ENCODE data around the gene MAB21L1.

The MAB21L1 gene

DNA sequence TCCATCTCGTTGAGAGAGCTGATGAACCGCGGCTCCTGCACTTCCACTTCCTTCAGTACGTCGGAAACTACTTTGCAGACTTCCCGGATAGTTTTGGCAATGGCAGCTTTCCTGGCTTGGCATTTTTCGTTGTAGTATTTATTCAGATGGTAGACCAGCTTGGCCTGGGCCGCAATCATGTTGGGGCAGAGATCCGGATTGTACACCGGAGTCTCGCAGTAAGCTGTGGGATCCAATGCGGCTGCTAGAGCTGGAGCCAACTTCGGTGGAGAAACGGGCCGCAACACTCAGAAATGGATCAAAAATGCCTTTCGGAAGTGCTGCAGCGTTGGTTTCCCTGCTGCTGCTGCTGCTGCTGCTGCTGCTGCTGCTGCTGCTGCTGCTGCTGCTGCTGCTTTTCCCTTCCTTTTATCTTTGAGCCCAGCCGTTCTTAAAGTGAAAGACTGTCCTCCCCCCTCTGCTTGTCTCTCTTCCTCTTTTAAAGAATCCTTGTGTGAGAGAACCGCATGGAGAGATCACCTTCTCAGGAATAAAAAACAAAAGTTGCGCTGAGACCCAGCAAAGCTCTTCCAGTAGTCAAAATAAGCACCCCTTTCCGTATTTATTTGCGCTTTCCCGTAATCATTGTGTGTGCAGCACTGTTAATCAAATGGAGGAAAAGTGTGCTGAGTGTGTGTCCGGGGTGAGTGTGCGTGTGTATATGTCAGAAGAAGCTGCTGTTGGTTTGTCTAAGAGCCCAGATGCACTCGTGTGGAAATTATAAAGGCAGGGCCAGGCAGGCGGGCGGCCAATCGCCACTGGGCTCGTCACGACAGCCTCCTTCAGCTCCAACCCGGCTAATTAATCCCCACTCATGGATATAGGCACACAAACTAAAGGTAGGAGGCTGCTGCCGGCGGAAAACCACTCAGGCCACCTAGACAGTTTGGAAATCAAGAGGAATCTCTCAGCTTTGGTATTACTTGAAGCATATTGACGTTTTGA is at the start of gene MAB21L1:
Gene MAB21L1 (minus strand): TSS at position 730 of the 984 bp plus-strand sequence. CDS start 551 bp downstream, at position 179.
- no peak for DNase-seq (ENCODE audit: low read depth, low spot score)

DNA sequence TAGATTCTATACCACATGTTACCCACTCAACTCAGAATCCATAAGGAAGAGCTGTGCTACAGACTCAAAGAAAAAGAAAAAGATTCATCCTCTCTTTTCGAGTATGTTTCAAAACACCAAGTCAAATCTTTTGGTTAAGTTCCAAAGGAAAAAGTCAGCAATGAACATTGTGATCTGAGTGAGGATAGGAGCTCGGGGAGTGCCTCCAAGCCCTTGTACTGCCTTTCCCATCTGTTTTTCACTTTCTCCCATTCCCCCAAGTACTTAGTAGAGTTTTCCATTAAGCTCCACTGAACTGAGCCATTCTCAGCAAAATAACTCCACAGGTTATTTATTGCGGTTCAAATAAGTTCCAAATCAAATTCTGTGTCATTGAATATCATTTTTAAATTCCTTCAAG is 47.7 kb upstream of the MAB21L1 start:
- DNase-seq (ENCODE audit: low read depth, low spot score): no peak

DNA sequence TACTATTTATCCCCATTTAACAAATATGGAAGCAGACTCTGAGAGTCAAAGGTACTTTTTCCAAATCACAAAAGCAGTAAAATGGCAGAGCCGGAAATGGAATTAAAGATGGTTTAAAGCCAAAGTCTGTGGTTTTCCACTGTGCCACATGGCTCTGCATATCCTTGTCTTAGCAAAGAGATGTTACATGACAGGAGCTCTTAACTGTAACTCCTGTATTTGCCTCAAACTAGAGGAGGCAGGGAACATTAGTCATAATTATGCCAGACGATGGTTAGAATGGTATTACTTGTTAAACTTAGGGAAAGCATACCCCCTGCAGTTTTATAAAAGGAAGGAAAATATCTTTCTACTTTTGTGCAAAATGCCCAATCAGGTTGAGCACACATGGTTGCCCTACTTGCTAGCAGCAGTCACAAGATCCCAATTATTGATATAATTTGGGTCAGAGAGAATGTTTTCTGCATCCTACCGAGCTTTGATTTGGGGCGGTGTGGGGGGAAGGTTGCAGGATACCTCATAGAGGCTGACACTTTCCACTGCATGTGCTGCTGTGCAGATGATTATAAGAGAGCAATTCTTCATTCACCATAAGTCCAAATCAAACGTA is 42.0 kb upstream of the MAB21L1 start:
- DNase-seq (ENCODE audit: low read depth, low spot score): no peak

DNA sequence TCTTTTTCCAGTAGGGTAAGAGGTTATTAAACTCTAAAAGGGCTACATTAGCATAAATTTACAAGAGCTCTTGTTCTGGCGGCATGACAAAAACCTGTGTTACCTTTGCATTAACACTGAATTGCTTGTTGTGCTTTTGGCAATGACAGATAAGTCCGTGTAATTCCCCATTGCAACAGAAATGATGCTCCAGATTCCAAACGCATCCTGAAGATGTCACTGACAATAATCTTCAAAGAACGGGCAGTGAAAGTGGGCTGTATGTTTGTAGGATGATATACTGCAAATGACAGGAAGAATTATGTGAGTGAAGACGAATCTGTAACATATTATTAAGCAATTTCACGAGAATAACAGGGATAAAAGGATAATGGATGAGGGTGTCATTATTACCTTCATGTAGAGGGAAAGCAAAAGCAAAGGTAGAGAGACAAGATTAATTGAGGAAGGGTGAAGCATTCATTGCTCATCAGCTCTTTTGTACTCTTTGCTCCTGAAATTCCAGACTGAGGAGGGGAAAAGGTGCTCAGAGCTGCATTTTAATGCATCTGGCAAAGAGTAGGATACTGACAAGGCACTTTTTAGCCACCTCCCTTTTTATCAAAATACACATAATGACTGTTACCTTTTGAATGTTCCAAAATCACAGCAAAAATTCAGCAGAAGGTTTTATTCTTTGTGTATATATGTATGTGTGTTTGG is 38.5 kb upstream of the MAB21L1 start:
- DNase-seq (ENCODE audit: low read depth, low spot score): no peak

DNA sequence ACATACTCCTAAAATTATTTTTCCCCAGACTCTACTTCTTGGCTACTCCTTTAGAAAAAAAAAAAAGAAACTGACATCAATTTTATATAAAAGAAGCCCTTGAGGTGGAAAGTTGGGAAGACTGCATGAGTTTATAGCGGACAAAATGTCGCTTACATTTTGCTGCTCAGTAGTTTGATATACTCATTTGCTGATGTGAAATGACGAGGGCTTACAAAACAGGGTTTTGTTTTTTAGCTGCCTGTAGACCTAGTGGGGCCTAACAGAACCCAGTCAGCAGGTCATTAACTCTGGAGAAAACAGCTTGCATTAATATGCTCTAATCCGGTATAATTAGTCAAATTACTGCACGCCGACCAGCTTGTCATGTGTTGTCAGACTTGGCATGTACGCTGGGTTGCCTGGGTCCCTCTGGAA is 37.6 kb upstream of the MAB21L1 start:
- no peak for DNase-seq (ENCODE audit: low read depth, low spot score)

DNA sequence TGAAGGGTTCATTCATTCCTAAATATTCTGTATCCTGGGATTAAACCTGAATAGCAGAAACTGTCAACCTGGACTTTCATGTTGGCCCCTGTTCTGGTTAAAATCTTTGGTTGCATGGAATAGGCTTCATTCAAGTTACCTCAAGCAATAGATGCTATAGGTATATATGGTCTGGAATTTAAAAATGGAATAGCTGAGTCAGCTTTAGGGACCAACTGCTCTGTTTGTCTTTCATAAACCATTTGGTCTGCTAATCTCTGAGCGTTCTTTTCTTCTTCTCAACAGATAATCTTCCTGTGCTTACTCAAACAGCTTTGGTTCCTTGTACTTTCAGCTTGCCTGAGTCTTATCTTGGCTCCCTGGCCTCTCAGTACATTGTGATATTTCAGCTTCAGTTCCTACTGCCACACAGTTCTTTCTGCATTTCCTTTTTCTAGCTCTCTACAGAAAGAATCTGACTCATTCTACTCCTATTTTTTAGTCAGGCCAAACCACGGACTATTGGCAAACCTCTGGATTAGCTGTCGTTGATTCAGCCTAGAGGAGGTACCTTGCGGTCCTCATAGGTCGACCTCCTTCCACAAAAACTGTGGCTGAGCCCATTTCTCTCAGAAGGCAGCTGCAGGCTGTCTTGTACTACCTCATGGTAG is 35.9 kb upstream of the MAB21L1 start:
- no peak for DNase-seq (ENCODE audit: low read depth, low spot score)

DNA sequence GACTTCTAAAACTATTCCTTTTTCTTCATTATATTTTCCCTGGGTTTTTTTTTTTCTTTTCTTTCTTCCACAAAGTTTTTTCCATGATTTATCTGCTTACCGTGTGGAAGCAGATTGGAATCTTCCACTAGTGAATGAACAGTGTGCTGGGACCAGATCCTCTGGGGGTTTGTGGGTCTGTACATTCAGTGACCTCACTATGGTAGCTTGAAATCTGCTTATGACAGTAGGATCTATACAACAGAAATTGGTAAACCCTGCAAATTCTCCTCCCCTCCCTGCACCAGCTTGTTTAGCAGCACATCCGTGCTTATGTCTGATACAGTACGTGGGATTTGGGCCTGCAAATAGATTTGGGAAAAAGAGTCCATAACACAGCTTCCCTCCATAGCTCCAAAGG is 26.0 kb upstream of the MAB21L1 start:
- DNase-seq (ENCODE audit: low read depth, low spot score): no peak

DNA sequence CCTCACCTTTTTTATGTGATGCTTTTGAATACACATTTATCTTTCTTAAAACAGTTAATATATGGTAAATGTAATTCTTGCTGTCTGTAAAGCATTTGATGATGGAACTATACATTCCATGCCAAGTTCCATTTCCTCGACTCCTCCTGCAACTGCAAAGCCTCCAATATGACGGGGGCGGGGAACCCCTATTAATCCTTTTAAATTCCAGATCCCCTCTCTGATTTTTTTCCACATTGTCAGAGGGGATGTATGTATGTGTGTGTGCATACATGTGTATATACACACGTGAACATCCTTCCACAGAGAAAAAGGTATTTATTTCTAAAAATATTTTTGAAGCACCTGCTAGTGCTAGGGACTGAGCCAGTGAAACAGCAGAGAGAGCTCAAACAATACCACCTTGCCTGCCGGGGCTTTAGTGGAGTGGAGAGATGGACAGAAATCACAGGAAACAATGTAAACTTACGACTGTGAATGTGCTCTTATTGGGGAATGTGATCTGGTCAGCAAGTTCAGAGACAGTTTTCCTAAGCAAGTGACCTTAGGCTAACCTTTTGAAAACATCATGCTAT is 25.3 kb upstream of the MAB21L1 start:
- no peak for DNase-seq (ENCODE audit: low read depth, low spot score)

DNA sequence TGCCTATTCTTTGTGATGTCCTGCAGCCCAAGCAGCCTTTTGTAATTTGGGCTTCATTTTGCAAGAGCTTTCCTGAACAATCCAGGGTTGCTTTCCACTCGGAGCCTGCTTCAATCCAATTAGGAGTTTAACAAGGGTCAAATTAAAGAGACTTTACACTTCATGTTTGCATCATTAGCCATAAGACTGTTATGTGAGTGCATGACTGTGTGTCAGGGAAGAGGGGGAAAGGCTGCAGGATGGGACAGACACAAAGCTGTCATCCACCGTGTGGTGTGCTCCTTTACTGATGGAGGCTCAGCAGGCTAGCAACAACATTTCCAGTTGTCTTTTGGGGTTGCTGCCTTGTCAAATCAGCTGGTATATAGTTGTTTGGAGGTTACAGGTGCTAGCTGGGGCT is 23.7 kb upstream of the MAB21L1 start:
- no peak for DNase-seq (ENCODE audit: low read depth, low spot score)

DNA sequence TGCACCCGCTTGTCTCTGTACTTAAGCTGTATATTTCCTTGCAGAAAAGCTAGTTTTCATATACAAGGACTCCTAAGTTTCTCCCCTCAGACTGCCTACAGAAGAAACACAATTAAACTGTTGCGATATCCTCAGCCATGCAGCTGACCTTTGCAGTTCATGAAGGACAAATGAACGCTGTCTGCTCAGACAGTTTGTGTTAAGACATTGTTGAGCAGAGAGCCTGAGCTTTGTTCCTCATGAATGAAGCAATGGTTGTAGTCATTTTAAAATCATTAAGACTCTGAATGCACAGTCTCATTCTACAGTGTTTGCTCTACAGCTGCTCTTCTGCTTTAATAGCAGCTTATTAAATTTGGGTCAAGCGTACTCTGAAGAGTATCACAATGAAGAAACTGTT is 23.2 kb upstream of the MAB21L1 start:
- no peak for DNase-seq (ENCODE audit: low read depth, low spot score)

DNA sequence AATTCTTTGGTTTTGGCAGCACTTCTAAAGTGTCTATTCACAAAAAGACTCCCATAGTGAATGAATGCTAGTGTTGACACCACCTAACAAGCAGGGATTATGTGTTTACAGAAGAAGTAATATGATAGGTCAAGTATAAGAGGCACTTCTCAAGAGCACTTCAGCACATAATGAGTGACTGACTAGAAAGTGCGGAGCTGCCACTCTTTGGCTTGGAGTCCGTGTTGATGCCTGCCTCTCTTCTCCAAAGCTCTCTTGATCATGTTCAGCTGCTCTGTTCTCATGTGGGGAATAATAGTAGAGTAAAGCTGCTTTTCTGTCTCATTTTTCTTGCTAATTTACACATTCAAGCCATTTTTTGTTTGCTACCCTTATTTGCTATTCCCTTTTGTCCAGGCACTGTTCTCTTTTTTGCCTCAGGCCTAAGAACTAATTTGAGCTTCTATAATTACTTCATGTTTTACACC is 22.7 kb upstream of the MAB21L1 start:
- DNase-seq (ENCODE audit: low read depth, low spot score): no peak

DNA sequence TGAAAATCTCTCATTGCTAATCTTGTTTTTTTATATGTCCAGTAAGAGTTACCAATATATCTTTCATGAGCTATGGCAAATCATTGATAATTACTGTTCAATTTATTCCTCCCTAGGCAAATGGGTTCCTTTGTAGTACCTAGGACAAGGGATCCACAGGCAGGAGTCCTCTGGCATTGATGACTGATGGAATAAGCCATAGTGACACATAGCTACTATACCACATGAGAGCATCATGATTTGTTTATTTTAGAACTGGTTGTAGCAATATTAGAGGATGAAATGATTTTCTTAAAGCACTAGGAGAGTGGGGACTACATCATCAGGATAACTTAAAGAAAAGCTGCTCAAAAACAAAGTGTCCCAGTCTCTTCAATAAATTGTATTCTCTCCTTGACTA is 21.7 kb upstream of the MAB21L1 start:
- DNase-seq (ENCODE audit: low read depth, low spot score): no peak

DNA sequence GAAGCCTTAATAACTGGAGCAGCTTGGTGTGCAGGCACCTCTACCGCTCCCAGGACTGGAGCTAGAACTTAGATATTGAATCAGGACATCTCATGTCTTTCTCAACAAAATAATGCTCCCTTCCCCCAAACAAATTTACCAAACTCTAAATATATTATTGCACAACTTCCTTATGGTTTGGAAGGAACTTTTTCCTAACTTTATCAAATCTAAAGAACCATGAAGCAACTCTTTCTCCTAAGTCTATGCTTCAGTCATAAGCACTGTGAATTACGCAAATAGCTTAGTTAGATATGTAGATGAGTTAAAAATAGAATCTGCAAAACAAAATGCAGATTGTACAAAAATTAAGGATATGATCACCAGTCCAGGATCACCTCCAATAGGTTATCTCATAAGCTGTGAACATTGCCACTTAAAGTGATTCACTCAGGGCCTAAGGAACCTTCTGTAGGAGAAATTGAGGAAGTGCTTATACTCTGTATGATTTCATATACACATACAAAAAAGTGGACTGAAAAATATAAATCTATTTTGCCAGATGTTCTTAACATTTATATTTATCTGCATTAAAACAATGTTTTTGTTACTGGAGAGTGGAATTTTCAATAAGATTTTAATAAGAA is 20.4 kb upstream of the MAB21L1 start:
- DNase-seq (ENCODE audit: low read depth, low spot score): no peak

DNA sequence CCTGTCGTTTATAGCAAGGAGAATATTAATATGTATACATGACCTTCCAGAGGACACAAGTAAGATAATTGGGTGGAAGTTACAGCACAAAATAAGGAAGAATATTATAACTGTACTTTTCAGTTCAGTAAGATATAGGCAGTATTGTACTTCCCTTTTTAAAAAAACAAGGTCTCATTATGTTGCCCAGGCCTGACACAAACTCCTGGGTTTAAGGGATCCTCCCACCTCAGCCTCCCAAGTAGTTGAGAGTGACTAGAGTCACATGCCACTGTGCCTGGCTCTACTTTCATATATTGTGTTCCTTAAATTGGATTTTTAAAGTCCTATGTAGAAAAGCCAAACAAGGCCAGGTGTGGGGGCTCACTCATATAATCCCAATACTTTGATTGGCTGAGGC is 19.5 kb upstream of the MAB21L1 start:
- no peak for DNase-seq (ENCODE audit: low read depth, low spot score)

DNA sequence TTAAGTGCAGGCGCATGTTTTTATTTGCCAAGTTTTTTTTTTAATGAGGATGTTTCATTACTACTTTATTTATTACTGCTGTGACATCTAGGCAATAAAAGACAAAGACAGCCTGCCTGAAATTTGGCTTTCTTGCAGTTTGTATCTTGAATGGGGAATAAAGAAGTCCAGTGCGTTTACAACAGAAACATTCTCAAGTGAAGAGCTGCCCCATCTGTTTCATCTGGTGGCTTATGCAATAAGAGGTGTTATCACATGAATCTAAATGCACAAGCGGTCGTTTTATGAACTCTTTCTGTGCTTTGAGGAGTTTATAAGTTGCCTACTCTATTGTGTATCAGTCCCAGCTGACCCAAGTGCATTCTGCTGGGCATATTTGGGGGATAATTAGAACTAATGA is 12.6 kb upstream of the MAB21L1 start:
- no peak for DNase-seq (ENCODE audit: low read depth, low spot score)

DNA sequence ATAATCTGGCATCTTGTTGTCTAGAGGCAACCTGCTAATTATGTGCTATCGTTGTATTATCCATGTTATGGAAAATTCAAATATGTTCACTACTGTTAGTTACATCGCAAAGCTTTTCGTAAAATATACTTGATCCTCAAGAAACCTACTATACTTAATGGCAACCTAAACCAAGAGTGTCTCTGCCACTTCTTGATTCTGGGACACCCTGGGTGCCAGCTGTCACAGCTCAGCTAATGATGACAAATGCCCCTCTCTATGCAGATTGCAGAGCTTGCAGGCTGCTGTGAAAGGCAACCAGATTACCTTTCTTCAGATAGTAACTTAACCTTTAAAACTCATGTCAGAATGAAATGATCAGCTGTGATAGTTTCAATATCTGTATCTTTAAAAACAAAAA is 8.9 kb upstream of the MAB21L1 start:
- DNase-seq (ENCODE audit: low read depth, low spot score): no peak

DNA sequence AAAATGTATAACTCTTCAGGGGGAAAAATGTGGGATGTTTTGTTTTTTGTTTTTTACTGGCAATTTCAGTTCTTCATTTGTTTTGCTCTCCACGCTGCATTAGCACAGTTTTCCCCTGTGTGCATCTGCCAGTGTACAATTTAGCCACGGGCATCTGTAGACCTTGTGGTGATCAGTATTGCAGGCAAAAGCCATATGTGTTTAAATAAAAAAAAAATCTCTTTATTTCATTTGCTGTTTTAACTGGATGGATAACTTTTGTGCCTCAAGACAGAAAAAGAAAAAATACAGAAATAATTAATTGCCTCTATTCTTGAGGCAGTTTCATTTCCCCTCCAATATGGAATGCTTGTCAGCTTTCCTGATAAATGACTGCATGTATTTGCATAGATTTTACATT is 7.9 kb upstream of the MAB21L1 start:
- DNase-seq (ENCODE audit: low read depth, low spot score): no peak

DNA sequence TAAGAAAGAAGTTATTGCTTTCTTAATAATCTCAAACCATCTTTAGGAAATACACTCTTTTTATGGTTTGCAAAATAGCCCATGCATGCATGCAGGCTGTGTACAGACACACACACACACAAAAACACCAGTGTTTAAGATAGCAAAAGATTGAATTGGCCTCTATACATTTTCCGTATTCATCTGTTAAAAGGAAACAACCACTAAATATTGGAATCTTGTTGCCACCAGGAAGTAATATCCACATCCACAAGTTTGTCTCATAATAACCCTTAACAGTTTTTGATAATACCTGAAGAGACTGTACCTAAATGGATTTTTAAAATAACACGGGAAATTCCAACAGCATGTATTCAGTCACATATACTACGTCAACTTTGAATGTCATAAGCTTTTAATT is 7.3 kb upstream of the MAB21L1 start:
- no peak for DNase-seq (ENCODE audit: low read depth, low spot score)

DNA sequence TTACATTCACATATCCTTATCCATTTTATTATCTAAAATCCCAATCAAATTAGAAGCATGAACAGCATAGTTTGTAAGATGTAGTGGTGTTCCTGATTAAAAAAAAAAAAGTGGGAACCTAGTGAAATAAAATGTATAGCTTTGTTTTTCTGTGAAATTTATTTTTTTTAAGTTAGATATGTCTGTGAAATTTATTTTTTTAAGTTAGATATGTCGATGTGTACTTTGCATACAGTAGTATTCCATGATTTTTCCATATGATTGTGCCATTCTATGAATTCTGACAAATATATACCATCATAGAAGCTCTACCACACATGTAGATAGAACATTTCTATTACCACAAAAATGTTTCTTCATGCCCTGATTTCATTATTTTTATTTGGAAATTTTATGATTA is 6.0 kb upstream of the MAB21L1 start:
- DNase-seq (ENCODE audit: low read depth, low spot score): no peak

DNA sequence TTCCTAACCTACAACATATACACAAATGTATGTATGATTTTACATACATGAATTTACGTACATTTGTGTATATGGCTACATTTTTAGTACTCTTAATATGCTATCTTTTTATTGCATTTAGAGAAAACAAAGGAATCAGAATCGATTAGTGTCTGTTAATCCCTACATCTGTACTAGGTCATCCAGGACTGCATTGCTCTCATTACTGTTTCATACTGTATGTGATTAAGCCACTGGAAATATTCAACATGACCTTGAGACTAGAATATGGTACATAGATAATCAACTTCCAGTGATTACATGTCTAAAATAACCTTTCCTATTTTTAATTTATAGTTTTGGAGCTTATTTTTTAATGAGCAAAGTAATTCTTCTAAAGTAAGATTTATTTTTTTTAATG is 5.3 kb upstream of the MAB21L1 start:
- no peak for DNase-seq (ENCODE audit: low read depth, low spot score)

DNA sequence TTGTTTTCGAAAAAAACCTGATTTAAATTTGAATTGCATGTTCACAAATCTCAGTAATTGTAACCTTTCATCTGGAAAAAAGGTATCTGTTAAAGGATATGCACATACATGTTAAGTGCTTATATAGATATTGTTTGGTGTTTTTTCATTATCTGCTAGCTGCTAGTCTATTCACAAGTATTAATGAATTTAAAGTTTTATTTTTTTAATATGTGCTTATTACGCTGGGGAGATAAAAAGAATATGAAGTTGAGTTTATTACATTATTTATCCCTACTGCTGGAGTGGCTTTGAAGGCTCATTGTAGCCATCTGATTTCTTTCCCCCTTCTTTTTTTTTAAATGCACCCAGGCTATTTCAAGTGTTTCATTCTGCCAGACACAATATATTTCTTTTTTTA is 3.9 kb upstream of the MAB21L1 start:
- no peak for DNase-seq (ENCODE audit: low read depth, low spot score)

Data from iPS DF 19.7 (cell line).